IMR-90 (cell line): ENCODE data around the gene TSTD1. TPM values are rescaled to one million over a fixed set of nuclear protein-coding genes. Genes with fewer than 3 reads are reported as not detected.

Source experiments
- ATAC-seq: fragments of 200-7000 bp; cut with Tn5 transposase; 2 replicates; pipeline ENCODE4 v1.9.1; 2020; ENCODE audit warnings: low read depth, mild to moderate bottlenecking, moderate library complexity
- BruUV-seq: library from RNA; stranded (reverse); fragments of 400-500 nt; replicated peaks from 2 replicates; lab custom pipeline; 2021; lab: Mats Ljungman, UMichigan
- CTCF ChIA-PET: fragments of 300-600 bp; formaldehyde crosslinking; extraction: SDS; loops from one replicate; lab custom pipeline; 2021; ENCODE audit warnings: antibody characterized with exemption; lab: Yijun Ruan, JAX
- POLR2A ChIA-PET: fragments of 300-600 bp; sonication (Branson Sonifier 250); formaldehyde crosslinking; loops from one replicate; lab custom pipeline; 2022; ENCODE audit warnings: antibody characterized with exemption; ENCODE audit not compliant: unreplicated experiment; lab: Charles Lee
- DNase-seq: peaks from one replicate; pipeline ENCODE4 v3.0.0; 2013
- H2AFZ ChIP-seq: replicated peaks from 2 replicates; pipeline ENCODE3; 2013; ENCODE audit warnings: low read length, mild to moderate bottlenecking; ENCODE audit not compliant: poor library complexity
- H2AK5ac ChIP-seq: 2 replicates; pipeline ENCODE4 v1.6.1; 2013; ENCODE audit warnings: low read depth, low read length, inconsistent platforms
- H2AK9ac ChIP-seq: replicated peaks from 2 replicates; pipeline ENCODE3; 2013; ENCODE audit warnings: mild to moderate bottlenecking, low read depth, low read length, moderate library complexity; ENCODE audit not compliant: poor library complexity
- H2BK120ac ChIP-seq: 2 replicates; pipeline ENCODE4 v1.6.1; 2013; ENCODE audit warnings: low read depth, low read length, inconsistent platforms
- H2BK15ac ChIP-seq: 3 replicates; pipeline ENCODE4 v1.6.1; 2013; ENCODE audit warnings: low read depth, low read length, inconsistent platforms
- H2BK20ac ChIP-seq: 2 replicates; pipeline ENCODE4 v1.6.1; 2013; ENCODE audit warnings: low read depth, mild to moderate bottlenecking, inconsistent platforms, low read length, moderate library complexity
- H2BK5ac ChIP-seq: 2 replicates; pipeline ENCODE4 v1.6.1; 2013; ENCODE audit warnings: mild to moderate bottlenecking, low read depth, low read length, inconsistent platforms; ENCODE audit not compliant: poor library complexity, severe bottlenecking
- H3K14ac ChIP-seq: replicated peaks from 2 replicates; pipeline ENCODE4 v1.6.1; 2013; ENCODE audit warnings: low read depth, low read length, inconsistent platforms
- H3K18ac ChIP-seq: 2 replicates; pipeline ENCODE4 v1.6.1; 2013; ENCODE audit warnings: low read depth, low read length, control low read depth
- H3K23ac ChIP-seq: 2 replicates; pipeline ENCODE4 v1.6.1; 2013; ENCODE audit warnings: low read depth, low read length, inconsistent platforms
- H3K27ac ChIP-seq: 2 replicates; pipeline ENCODE4 v1.5.1; 2013; ENCODE audit warnings: mild to moderate bottlenecking, control low read depth, low read length; ENCODE audit not compliant: insufficient read depth
- H3K27me3 ChIP-seq: 2 replicates; pipeline ENCODE4 v1.6.1; 2013; ENCODE audit warnings: low read length; ENCODE audit not compliant: control insufficient read depth, insufficient read depth
- H3K36me3 ChIP-seq: 2 replicates; pipeline ENCODE4 v1.6.1; 2013; ENCODE audit warnings: low read length, mixed read lengths; ENCODE audit not compliant: control insufficient read depth, insufficient read depth
- H3K4ac ChIP-seq: 2 replicates; pipeline ENCODE4 v1.6.1; 2013; ENCODE audit warnings: low read depth, low read length, inconsistent platforms
- H3K4me1 ChIP-seq: 2 replicates; pipeline ENCODE4 v1.6.1; 2013; ENCODE audit warnings: low read length, mixed read lengths; ENCODE audit not compliant: control insufficient read depth, insufficient read depth
- H3K4me2 ChIP-seq: 2 replicates; pipeline ENCODE4 v1.6.1; 2013; ENCODE audit warnings: low read depth, mild to moderate bottlenecking, control low read depth, low read length, moderate library complexity
- H3K4me3 ChIP-seq: 2 replicates; pipeline ENCODE4 v1.5.1; 2013; ENCODE audit warnings: low read depth, mild to moderate bottlenecking, control low read depth, low read length, moderate library complexity; ENCODE audit not compliant: insufficient read depth
- H3K56ac ChIP-seq: 2 replicates; pipeline ENCODE4 v1.6.1; 2013; ENCODE audit warnings: low read length, inconsistent platforms; ENCODE audit not compliant: insufficient read depth; ENCODE audit errors: extremely low read depth
- H3K79me1 ChIP-seq, 2 experiments: 2 replicates each; pipeline ENCODE4 v1.6.1; 2013; ENCODE audit warnings: low read length in 2 of 2, inconsistent platforms in 1 of 2, low read depth in 1 of 2
- H3K9ac ChIP-seq: 2 replicates; pipeline ENCODE4 v1.6.1; 2013; ENCODE audit warnings: low read depth, low read length, control low read depth
- H3K9me1 ChIP-seq: 2 replicates; pipeline ENCODE4 v1.6.1; 2013; ENCODE audit warnings: low read length, inconsistent platforms; ENCODE audit not compliant: insufficient read depth
- H3K9me3 ChIP-seq: 2 replicates; pipeline ENCODE4 v1.6.1; 2013; ENCODE audit warnings: low read length; ENCODE audit not compliant: control insufficient read depth, insufficient read depth
- H4K20me1 ChIP-seq: 2 replicates; pipeline ENCODE4 v1.6.1; 2013; ENCODE audit warnings: low read length, inconsistent platforms; ENCODE audit not compliant: insufficient read depth
- H4K5ac ChIP-seq: 2 replicates; pipeline ENCODE4 v1.6.1; 2013; ENCODE audit warnings: mild to moderate bottlenecking, low read depth, low read length, control low read depth
- H4K8ac ChIP-seq, 2 experiments: 2 replicates each; pipeline ENCODE4 v1.6.1; 2013; ENCODE audit warnings: low read depth in 2 of 2, low read length in 2 of 2, control low read depth in 1 of 2, inconsistent platforms in 1 of 2
- H4K91ac ChIP-seq: 2 replicates; pipeline ENCODE4 v1.6.1; 2013; ENCODE audit warnings: low read depth, low read length, inconsistent platforms; ENCODE audit not compliant: insufficient read depth
- BHLHE40 ChIP-seq: fragments of 150-350 bp; IDR thresholded peaks from 2 replicates; pipeline ENCODE4 v1.6.1; 2016; ENCODE audit warnings: mild to moderate bottlenecking, low read depth, low read length
- FOS ChIP-seq: fragments of 150-350 bp; IDR thresholded peaks from 2 replicates; pipeline ENCODE4 v1.6.1; 2016; ENCODE audit warnings: low read depth, low read length
- MAFK ChIP-seq: IDR thresholded peaks from 2 replicates; pipeline ENCODE4 v1.6.1; 2012; ENCODE audit warnings: low read depth, low read length, improper control_type of control experiment
- MAZ ChIP-seq: IDR thresholded peaks from 2 replicates; pipeline ENCODE4 v1.6.1; 2012; ENCODE audit warnings: low read depth, mild to moderate bottlenecking, low read length, improper control_type of control experiment, moderate library complexity, borderline replicate concordance
- MXI1 ChIP-seq: IDR thresholded peaks from 2 replicates; pipeline ENCODE4 v1.6.1; 2012; ENCODE audit warnings: low read depth, mild to moderate bottlenecking, low read length, moderate library complexity, borderline replicate concordance
- NFE2L2 ChIP-seq: fragments of 150-350 bp; IDR thresholded peaks from 2 replicates; pipeline ENCODE4 v1.6.1; 2016; ENCODE audit warnings: low read depth, mild to moderate bottlenecking, low read length
- RCOR1 ChIP-seq: IDR thresholded peaks from 2 replicates; pipeline ENCODE4 v1.6.1; 2012; ENCODE audit warnings: mild to moderate bottlenecking, low read length, improper control_type of control experiment; ENCODE audit not compliant: insufficient replicate concordance
- RFX5 ChIP-seq: IDR thresholded peaks from 2 replicates; pipeline ENCODE4 v1.8.0; 2012; ENCODE audit warnings: low read depth, mild to moderate bottlenecking, low read length, moderate library complexity
- SMC3 ChIP-seq: fragments of 150-350 bp; IDR thresholded peaks from 2 replicates; pipeline ENCODE4 v1.6.1; 2016; ENCODE audit warnings: low read depth, mild to moderate bottlenecking, antibody characterized with exemption, low read length, moderate library complexity
- dilution Hi-C: fragments of 300-500 bp; cut with HindIII; formaldehyde crosslinking; loops from one replicate; pipeline ENCODE4 v1.14.3; 2018; ENCODE audit warnings: low sequenced_read_pairs; ENCODE audit not compliant: unreplicated experiment
- in situ Hi-C: fragments of 300-500 bp; cut with MboI; formaldehyde crosslinking; loops from 3 replicates; pipeline ENCODE4 v1.14.3; 2019; ENCODE audit warnings: low sequenced_read_pairs, inconsistent platforms, mixed read lengths
- intact Hi-C: fragments of 100-400 bp; cut with micrococcal nuclease; formaldehyde crosslinking; loops from 2 replicates; pipeline ENCODE4 v1.10.0; 2022
- polyA plus RNA-seq, 3 experiments: library from polyadenylated mRNA; depleted of rRNA; stranded (reverse); fragments of >200 nt; gene quantifications; 2 replicates each; pipeline ENCODE4 v1.2.3, GENCODE V29; 2012; ENCODE audit warnings: low replicate concordance in 1 of 3
- total RNA-seq: library from RNA; depleted of rRNA; stranded (reverse); fragments of >200 nt; gene quantifications from 2 replicates; pipeline ENCODE4 v1.2.3, GENCODE V29; 2012
- TF ChIP-seq, protein P1 (sequence below): conservative IDR thresholded peaks from 2 replicates; pipeline ENCODE4 v1.5.1; 2012; ENCODE audit warnings: mild to moderate bottlenecking, low read depth, low read length, improper control_type of control experiment
- TF ChIP-seq, protein P2 (sequence below): fragments of 150-350 bp; IDR thresholded peaks from 2 replicates; pipeline ENCODE4 v1.6.1; 2017; ENCODE audit warnings: mild to moderate bottlenecking, antibody characterized with exemption, low read length, low read depth

Gene TSTD1
- total and polyA plus RNA-seq, 2 of the 4 experiments (the other 2 are of a cell fraction), result 0.21 TPM; not detected in 1

DNA sequence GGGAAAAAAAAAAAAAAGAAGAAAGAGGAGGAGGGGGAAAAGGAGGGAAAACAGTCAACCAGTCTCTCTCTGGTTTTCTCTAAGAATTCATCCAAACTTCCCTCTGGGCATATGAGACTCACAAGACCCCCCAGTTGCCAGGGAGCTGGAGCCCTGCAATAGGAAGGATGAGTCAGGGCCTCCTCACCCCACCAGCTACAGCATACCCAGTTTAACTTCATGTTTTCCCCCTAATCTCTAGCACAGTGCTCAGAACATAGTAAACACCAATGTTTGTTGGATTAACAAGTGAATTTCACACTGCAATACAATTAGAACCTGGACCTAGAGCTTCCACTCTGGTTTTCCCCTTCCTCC, 25.7 kb downstream of the TSTD1 start:
- dilution Hi-C loops, result no loop called here
- ATAC-seq, result no peak
- no peak overlapping the region for H3K14ac ChIP-seq
- no peak overlapping the region for H3K56ac ChIP-seq
- BruUV-seq, result no TSS peak
- peak overlapping the region; percentile 38; the same call in 1 of the 3 replicates for H2BK15ac ChIP-seq
- in situ Hi-C loops, result no loop called here
- peak overlapping the region; percentile 45; the same call in 1 of the 2 replicates for H2BK20ac ChIP-seq
- peak overlapping the region; percentile 38 for H2BK5ac ChIP-seq
- H2AK5ac ChIP-seq, result no peak overlapping the region
- intact Hi-C loops, result no loop called here
- H3K36me3 ChIP-seq, result no peaks in the 10 kb centered on the region
- H2AK9ac ChIP-seq, result no peak overlapping the region
- TF ChIP-seq, protein P1, sequence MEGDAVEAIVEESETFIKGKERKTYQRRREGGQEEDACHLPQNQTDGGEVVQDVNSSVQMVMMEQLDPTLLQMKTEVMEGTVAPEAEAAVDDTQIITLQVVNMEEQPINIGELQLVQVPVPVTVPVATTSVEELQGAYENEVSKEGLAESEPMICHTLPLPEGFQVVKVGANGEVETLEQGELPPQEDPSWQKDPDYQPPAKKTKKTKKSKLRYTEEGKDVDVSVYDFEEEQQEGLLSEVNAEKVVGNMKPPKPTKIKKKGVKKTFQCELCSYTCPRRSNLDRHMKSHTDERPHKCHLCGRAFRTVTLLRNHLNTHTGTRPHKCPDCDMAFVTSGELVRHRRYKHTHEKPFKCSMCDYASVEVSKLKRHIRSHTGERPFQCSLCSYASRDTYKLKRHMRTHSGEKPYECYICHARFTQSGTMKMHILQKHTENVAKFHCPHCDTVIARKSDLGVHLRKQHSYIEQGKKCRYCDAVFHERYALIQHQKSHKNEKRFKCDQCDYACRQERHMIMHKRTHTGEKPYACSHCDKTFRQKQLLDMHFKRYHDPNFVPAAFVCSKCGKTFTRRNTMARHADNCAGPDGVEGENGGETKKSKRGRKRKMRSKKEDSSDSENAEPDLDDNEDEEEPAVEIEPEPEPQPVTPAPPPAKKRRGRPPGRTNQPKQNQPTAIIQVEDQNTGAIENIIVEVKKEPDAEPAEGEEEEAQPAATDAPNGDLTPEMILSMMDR, result no peak
- TF ChIP-seq FOS, result no peak
- TF ChIP-seq MAFK, result no peak
- TF ChIP-seq, protein P2, sequence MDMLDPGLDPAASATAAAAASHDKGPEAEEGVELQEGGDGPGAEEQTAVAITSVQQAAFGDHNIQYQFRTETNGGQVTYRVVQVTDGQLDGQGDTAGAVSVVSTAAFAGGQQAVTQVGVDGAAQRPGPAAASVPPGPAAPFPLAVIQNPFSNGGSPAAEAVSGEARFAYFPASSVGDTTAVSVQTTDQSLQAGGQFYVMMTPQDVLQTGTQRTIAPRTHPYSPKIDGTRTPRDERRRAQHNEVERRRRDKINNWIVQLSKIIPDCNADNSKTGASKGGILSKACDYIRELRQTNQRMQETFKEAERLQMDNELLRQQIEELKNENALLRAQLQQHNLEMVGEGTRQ, result no peak
- no peak for TF ChIP-seq SMC3
- no peak for TF ChIP-seq RFX5
- no peak for TF ChIP-seq BHLHE40
- no peak for TF ChIP-seq NFE2L2
- TF ChIP-seq RCOR1, result no peak
- TF ChIP-seq MAZ, result no peak
- no peak for TF ChIP-seq MXI1
- CTCF ChIA-PET, result no interaction called here
- H3K79me1 ChIP-seq, result no peaks in the 10 kb centered on the region
- POLR2A ChIA-PET, result no interaction called here
- no peaks in the 10 kb centered on the region for H3K9me3 ChIP-seq
- H3K4me1 ChIP-seq, result peaks cover 6% of the 10 kb centered on the region
- H3K9ac ChIP-seq, result no peak overlapping the region
- H4K5ac ChIP-seq, result peak overlapping the region; percentile 73
- H3K9me1 ChIP-seq, result peaks cover 5% of the 10 kb centered on the region
- DNase-seq, result peak; percentile 21
- peak overlapping the region; percentile 31; the same call in 1 of the 2 replicates for H3K4ac ChIP-seq
- H3K4me2 ChIP-seq, result no peak overlapping the region; the same call in 1 of the 2 replicates
- 0 out of 2 replicates have a peak overlapping the region, but pooled peaks have one; percentile 58 for H4K91ac ChIP-seq
- peak overlapping the region; percentile 69 for H3K27ac ChIP-seq
- no peak overlapping the region for H3K4me3 ChIP-seq
- H3K23ac ChIP-seq, result peak overlapping the region; percentile 12
- H4K8ac ChIP-seq, result peak overlapping the region; percentile 82 to 97
- no peaks in the 10 kb centered on the region for H4K20me1 ChIP-seq
- H2AFZ ChIP-seq, result peak overlapping the region; percentile 85
- peak overlapping the region; percentile 20 for H3K18ac ChIP-seq
- peak overlapping the region; percentile 46; the same call in 1 of the 2 replicates for H2BK120ac ChIP-seq
- peaks cover 3% of the 10 kb centered on the region; the same call in 1 of the 2 replicates for H3K27me3 ChIP-seq
